ENCODE measurements around the gene SEMA4D.

GRCh38 chr9:89368550-89368949, 129.4 kb downstream of the SEMA4D start:
- TF ChIP-seq POLR2AphosphoS5 (IDR thresholded peaks at IDR 0.05), result no peak
- TF ChIP-seq CTCF (IDR thresholded peaks at IDR 0.05), result no peak

Measured in prostate gland (tissue), 2 donors.